ENCODE results near the gene FOXI1. TPM values are rescaled to one million over a fixed set of nuclear protein-coding genes. Genes with fewer than 3 reads are reported as not detected.
"Not testable (repeated sequence)": the region's sequence is repeated elsewhere in the genome, so short reads cannot be mapped to it uniquely, and the experiment has no call there.

FOXI1 gene
- total RNA-seq, 1 experiment from 2014 or later, result not detected

- no peak for DNase-seq (ENCODE audit: low read depth)
These were observed 20.4 kb downstream of the FOXI1 start for GRCh38 chr5:170126061-170126460.

GRCh38 chr5:170126626-170127025 lies 20.9 kb downstream of the FOXI1 start:
- no peak for DNase-seq (ENCODE audit: low read depth)

GRCh38 chr5:170131235-170131634 lies 25.5 kb downstream of the FOXI1 start:
- no peak for DNase-seq (ENCODE audit: low read depth)

GRCh38 chr5:170132269-170132975 lies 26.7 kb downstream of the FOXI1 start:
- DNase-seq (ENCODE audit: low read depth), result peak; percentile 19

GRCh38 chr5:170132976-170133448 lies 27.3 kb downstream of the FOXI1 start:
- no peak for DNase-seq (ENCODE audit: low read depth)

DNA sequence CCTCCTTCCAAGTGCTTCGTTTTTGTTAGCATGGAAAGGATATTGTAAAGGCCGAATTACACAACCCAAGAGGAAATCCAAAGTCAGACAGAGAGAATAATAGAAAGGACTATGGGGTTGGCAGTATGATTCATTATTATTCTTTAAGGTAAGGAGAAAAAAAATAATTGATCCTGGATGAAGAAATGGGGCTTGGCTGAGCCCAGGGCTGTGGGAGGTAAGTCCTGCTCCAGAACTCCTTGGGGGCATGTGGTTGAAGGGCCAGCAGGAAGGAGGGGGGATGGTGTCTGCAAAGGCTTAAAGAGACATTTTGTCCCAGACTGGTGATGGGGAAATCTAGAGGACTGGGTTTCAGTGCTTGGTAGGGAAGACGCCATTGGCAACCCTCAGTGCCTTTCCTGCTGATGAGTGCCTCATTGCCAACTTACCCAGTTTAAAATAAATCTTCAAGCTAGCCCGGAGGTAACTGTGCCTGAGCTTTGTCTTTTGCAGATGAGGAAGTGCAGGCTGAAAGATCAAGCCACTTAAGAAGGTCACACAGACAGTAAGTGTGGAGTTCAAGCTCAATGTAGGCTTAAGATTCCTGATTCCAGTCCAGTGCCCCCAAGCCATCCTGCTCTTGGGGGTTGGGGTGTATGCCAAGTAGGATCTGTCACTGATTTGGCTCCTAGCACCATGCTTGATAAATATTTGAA lies 30.2 kb downstream of the FOXI1 start:
- DNase-seq (ENCODE audit: low read depth), result no peak

- DNase-seq (ENCODE audit: low read depth), result no peak
These were observed 30.8 kb downstream of the FOXI1 start for GRCh38 chr5:170136506-170136905.

- no peak for DNase-seq (ENCODE audit: low read depth)
These were observed 32.1 kb downstream of the FOXI1 start for GRCh38 chr5:170137694-170138214.

DNA sequence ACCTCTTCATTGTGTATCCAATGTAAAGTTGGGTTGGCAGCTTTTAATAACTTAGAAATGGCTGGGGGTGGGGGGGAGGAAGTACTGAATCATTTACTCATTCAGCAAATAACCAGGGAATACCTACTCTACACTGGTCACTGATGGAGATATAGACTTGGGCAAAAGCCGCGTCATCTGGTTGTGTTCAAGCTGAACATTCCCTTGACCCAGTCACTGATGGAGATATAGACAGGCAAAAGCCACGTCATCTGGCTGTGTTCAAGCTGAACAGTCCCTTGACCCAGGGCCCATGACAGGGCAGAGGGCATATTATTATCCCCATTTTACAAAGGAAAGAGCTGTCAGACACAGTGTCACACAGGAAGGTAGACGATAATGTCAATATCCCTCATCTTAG lies 32.6 kb downstream of the FOXI1 start:
- no peak for DNase-seq (ENCODE audit: low read depth)

- DNase-seq (ENCODE audit: low read depth), result no peak
These were observed 34.2 kb downstream of the FOXI1 start for GRCh38 chr5:170139786-170140335.

- not testable (repeated sequence) for DNase-seq (ENCODE audit: low read depth)
These were observed 35.5 kb downstream of the FOXI1 start for GRCh38 chr5:170141196-170141595.

- DNase-seq (ENCODE audit: low read depth), result no peak
These were observed 35.9 kb downstream of the FOXI1 start for GRCh38 chr5:170141636-170142035.

DNA sequence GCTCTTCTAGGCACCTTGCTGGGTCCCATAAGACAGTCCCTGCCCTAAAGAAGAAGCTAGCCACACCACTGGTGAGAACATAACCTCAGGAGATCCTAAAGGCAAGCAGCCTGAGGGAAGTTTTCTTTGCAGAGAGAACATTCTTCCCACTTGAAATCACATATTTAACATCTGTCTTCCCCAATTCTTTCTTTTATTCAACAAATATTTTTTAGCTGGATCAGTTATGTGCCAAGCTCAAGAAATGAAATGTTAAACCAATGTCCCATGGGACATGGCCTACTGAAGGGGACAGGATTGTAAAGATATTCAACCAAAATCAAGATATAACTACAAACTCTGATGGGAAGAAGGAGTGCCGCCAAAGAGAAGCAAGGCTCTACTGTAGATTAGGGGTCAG lies 36.5 kb downstream of the FOXI1 start:
- no peak for DNase-seq (ENCODE audit: low read depth)

GRCh38 chr5:170143091-170143490 lies 37.4 kb downstream of the FOXI1 start:
- DNase-seq (ENCODE audit: low read depth), result no peak

GRCh38 chr5:170143710-170144109 lies 38.0 kb downstream of the FOXI1 start:
- no peak for DNase-seq (ENCODE audit: low read depth)

GRCh38 chr5:170144286-170145023 lies 38.8 kb downstream of the FOXI1 start:
- DNase-seq (ENCODE audit: low read depth), result no peak

- DNase-seq (ENCODE audit: low read depth), result no peak
These were observed 39.8 kb downstream of the FOXI1 start for GRCh38 chr5:170145462-170145861.

DNA sequence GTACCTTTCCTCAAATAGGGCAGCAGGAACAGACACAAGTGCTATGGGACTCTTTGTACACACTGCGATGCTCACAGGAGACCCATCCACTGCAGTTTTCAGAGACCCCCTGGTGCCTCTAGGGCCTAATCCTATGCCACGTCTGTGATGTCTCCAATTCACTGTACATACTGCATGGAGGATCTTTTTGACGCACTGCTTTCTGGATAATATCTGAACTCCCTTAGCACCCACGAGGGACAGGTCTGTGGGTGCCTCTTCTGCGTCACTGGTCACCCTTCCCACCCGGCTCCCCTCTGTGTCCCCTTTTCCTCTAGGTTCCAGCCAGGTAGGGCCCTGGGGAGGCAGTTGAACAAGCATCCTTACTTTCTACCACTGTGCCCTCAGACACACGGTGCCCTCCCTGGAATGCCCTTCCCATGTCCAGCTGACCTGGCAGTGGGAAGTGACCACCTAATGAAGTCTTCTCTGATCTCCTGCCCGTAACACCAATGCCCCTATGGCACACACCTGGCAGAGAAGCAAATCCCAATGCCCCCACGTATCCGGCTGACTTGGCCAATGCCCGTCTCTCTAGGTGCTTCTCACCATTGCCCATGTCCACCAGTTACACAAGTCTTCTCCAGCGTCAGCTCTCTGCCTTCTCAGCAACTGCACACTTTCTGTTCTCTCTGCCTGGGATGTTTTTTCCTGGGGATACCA lies 41.5 kb downstream of the FOXI1 start:
- no peak for DNase-seq (ENCODE audit: low read depth)

DNA sequence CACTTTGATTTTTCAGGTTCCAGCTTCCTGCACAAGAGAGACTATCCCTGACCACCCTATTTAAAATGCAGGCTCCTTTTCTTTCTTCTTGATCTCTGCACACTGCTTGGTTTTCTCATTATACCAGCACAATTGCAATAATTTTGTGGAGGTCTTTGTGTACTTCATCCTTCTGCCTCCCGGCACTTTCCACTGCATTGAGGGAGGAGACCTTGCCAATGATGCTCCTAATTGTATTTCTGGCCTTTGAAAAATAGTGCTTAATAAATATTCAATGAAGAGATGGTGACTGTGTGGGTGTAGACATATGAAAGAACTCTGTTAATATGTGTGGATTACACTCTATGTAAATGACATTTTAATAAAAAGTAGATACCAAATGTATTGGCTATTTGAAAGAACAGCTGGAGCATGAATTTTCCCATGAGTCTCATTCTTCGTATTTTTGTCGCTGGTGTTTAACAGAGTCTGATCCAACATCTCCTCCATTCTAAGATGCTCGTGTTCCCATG lies 42.1 kb downstream of the FOXI1 start:
- no peak for DNase-seq (ENCODE audit: low read depth)

DNA sequence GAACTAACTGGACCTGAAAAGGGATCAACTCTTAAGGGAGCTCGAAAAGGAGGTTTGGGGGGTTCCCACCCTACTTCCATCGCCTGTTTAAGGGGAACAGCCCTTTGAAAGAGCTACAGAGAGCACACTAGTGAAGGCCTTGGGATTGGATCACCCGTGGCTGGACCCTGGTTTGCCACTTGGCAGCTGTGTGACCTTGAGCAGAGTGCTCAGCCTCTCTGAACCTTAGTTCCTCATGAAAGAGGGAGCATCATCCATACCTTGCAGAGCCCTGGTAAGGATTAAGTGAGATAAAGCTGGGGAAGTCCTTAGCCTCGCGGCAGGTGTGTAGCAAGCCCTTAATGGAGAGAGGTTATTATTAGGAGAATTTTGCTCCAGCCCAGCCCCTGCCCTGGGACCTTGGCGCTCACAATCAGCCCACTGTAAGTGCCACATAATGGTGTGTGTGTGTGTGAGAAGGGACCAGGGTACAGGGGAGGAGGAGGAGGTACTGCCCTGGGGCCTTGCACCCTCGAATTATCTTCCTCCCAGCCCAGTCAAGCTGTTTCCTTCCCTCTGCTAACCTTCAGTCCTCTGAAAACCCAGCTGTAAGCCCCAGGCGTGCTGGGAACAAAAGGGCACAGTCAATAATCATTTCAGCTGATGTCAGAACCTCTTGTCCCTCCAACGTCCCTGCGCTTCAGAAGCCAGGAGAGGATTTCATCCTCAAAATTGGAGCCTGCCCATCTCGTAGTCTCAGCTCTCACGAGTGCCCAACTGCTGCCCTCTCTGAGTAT lies 42.9 kb downstream of the FOXI1 start:
- DNase-seq (ENCODE audit: low read depth), result no peak

DNA sequence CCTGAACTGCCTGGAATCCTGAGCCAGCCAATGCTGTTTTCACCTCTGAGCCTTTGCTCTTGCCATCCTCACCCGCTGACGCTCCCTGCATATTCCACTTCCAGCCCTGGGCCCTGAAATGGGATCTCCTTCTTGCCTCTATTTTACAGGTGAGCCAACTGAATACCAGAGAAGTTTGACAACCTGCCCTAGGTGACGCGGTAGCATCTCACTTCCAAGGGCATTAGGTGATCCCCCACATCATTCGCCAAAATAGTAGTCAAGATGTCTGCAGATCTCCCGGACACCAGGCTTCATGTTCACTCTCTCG lies 43.5 kb downstream of the FOXI1 start:
- no peak for DNase-seq (ENCODE audit: low read depth)

Data from Daoy (cell line).